C4-2B (cell line): ENCODE data around the gene TMEM60.

Experiments used
- CTCF ChIP-seq: fragments of 450-650 bp; conservative IDR thresholded peaks from 2 replicates; pipeline ENCODE4 v1.5.1; 2017; ENCODE audit warnings: mild to moderate bottlenecking
- ZFX ChIP-seq: fragments of 450-650 bp; IDR thresholded peaks from 2 replicates; pipeline ENCODE4 v1.6.1; 2017

GRCh38 chr7:77765481-77765880 lies 32.8 kb downstream of the TMEM60 start:
- TF ChIP-seq CTCF (no peak), ZFX (no peak)
